Peyer's patch (tissue), 4 donors: ENCODE measurements around the gene MED13L.

ENCODE experiments used
- POLR2A ChIP-seq, 2 donors: fragments of 450-650 bp; IDR thresholded peaks; one replicate each; pipeline ENCODE4 v1.5.1; 2017; ENCODE audit warnings: antibody characterized with exemption in 2 of 2, mild to moderate bottlenecking in 2 of 2, moderate library complexity in 2 of 2
- TF ChIP-seq, protein P1 (sequence below), 6 experiments: fragments of 450-650 bp in 4 of 6; fragments of 200-600 bp in 2 of 6; sonication (generic) in 1 of 6; IDR thresholded peaks; one replicate each; pipeline ENCODE4 v1.5.1; 2017 to 2019; ENCODE audit warnings: antibody characterized with exemption in 6 of 6, mild to moderate bottlenecking in 3 of 6, moderate library complexity in 1 of 6

DNA sequence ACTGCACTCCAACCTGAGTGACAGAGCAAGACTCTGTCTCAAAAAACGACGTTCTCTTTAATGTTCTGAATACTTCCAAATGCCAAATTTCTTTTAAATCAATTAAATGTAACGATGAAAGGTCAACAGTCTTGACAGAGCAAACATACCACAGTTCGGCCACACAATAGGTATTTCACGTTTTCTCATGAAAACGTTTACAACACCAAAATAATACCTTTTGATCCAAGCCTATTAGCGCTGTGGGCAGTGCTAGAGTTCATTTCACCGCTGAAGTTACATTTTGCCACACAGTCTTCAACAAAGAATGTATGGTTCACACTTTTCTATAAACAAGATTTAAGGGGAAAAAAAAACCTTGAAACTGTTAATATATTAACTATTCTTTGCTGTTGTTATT is 122.1 kb downstream of the MED13L start:
- TF ChIP-seq, protein P1, sequence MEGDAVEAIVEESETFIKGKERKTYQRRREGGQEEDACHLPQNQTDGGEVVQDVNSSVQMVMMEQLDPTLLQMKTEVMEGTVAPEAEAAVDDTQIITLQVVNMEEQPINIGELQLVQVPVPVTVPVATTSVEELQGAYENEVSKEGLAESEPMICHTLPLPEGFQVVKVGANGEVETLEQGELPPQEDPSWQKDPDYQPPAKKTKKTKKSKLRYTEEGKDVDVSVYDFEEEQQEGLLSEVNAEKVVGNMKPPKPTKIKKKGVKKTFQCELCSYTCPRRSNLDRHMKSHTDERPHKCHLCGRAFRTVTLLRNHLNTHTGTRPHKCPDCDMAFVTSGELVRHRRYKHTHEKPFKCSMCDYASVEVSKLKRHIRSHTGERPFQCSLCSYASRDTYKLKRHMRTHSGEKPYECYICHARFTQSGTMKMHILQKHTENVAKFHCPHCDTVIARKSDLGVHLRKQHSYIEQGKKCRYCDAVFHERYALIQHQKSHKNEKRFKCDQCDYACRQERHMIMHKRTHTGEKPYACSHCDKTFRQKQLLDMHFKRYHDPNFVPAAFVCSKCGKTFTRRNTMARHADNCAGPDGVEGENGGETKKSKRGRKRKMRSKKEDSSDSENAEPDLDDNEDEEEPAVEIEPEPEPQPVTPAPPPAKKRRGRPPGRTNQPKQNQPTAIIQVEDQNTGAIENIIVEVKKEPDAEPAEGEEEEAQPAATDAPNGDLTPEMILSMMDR (IDR thresholded peaks at IDR 0.05): no peak
- TF ChIP-seq POLR2A (IDR thresholded peaks at IDR 0.05): no peak
